Cardiac muscle cell (in vitro differentiated cells and primary cell): ENCODE measurements around the gene EDARADD. TPM values are rescaled to one million over a fixed set of nuclear protein-coding genes. Genes with fewer than 3 reads are reported as not detected.

ENCODE experiments used
- DNase-seq, 2 donors: peaks; one replicate each; pipeline versions ENCODE4 v3.0.0 to v3.0.0-alpha.2; 2010 to 2017; ENCODE audit warnings: low read depth in 1 of 2, low spot score in 1 of 2
- H3K27ac ChIP-seq: fragments of 200-600 bp; sonication (generic); 2 replicates; pipeline ENCODE4 v1.5.1; 2016
- H3K27me3 ChIP-seq: fragments of 200-600 bp; sonication (generic); 2 replicates; pipeline ENCODE4 v1.6.0; 2016; ENCODE audit warnings: control low read depth
- H3K36me3 ChIP-seq: fragments of 200-600 bp; sonication (generic); 2 replicates; pipeline ENCODE4 v1.5.1; 2016; ENCODE audit warnings: control low read depth
- H3K4me1 ChIP-seq: fragments of 200-600 bp; sonication (generic); 2 replicates; pipeline ENCODE4 v1.8.1; 2017; ENCODE audit warnings: low read depth, mild to moderate bottlenecking, mixed run types
- H3K4me3 ChIP-seq: fragments of 200-600 bp; sonication (generic); 2 replicates; pipeline ENCODE4 v1.5.1; 2016; ENCODE audit warnings: mild to moderate bottlenecking
- H3K9me3 ChIP-seq: fragments of 200-600 bp; sonication (generic); 2 replicates; pipeline ENCODE4 v1.5.1; 2017; ENCODE audit warnings: low read depth, mild to moderate bottlenecking, control low read depth
- polyA plus RNA-seq: library from polyadenylated mRNA; unstranded; fragments of >200 nt; fragmentation: Nextera tagmentation; extraction: Ambion mirVana; gene quantifications from 2 replicates; pipeline ENCODE4 v1.2.1, GENCODE V29; 2016
- total RNA-seq: library from RNA; depleted of rRNA; stranded (reverse); fragments of >200 nt; gene quantifications from 2 replicates; pipeline ENCODE4 v1.2.3, GENCODE V29; 2016
- TF ChIP-seq, protein P1 (sequence below): IDR thresholded peaks from 2 replicates; pipeline ENCODE4 v1.5.1; 2012; ENCODE audit warnings: low read depth, mild to moderate bottlenecking, low read length

EDARADD gene
- total and polyA plus RNA-seq, 2 experiments from 2014 or later = 0.24 to 0.77 TPM

- peaks cover 45% of the 10 kb centered on the region for H3K27me3 ChIP-seq
- H3K4me1 ChIP-seq = peaks cover 4% of the 10 kb centered on the region
- H3K36me3 ChIP-seq = no peaks in the 10 kb centered on the region
- TF ChIP-seq, protein P1, sequence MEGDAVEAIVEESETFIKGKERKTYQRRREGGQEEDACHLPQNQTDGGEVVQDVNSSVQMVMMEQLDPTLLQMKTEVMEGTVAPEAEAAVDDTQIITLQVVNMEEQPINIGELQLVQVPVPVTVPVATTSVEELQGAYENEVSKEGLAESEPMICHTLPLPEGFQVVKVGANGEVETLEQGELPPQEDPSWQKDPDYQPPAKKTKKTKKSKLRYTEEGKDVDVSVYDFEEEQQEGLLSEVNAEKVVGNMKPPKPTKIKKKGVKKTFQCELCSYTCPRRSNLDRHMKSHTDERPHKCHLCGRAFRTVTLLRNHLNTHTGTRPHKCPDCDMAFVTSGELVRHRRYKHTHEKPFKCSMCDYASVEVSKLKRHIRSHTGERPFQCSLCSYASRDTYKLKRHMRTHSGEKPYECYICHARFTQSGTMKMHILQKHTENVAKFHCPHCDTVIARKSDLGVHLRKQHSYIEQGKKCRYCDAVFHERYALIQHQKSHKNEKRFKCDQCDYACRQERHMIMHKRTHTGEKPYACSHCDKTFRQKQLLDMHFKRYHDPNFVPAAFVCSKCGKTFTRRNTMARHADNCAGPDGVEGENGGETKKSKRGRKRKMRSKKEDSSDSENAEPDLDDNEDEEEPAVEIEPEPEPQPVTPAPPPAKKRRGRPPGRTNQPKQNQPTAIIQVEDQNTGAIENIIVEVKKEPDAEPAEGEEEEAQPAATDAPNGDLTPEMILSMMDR = no peak
- peak overlapping the region; percentile 70 for H3K4me3 ChIP-seq
- no peak for DNase-seq
- no peaks in the 10 kb centered on the region for H3K9me3 ChIP-seq
- no peak overlapping the region for H3K27ac ChIP-seq
Measured at GRCh38 chr1:236395947-236396664, 2.0 kb downstream of the EDARADD start.

DNA sequence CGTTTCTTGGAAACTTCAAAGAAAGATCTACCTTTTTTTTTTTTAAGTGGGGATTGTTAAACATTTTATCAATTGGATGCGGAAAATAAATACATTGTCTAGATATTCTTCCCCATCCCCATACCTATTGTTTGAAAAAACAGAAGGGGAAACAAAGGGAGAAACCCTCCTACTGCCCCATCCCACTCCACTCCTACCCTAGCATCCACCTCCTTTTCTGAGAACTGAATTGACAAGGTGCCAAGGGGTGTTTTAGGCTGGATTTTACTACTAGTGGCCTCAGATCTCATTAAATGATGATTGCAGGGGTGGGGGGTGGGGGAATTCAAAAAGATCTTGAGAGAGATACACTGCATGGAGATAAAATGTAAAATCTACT is 2.6 kb downstream of the EDARADD start:
- no peaks in the 10 kb centered on the region for H3K9me3 ChIP-seq
- H3K27me3 ChIP-seq = peaks cover 49% of the 10 kb centered on the region
- no peak overlapping the region for H3K27ac ChIP-seq
- DNase-seq = no peak
- H3K4me3 ChIP-seq = no peak overlapping the region
- H3K36me3 ChIP-seq = no peaks in the 10 kb centered on the region
- peaks cover 4% of the 10 kb centered on the region for H3K4me1 ChIP-seq
- TF ChIP-seq, protein P1 = no peak

DNA sequence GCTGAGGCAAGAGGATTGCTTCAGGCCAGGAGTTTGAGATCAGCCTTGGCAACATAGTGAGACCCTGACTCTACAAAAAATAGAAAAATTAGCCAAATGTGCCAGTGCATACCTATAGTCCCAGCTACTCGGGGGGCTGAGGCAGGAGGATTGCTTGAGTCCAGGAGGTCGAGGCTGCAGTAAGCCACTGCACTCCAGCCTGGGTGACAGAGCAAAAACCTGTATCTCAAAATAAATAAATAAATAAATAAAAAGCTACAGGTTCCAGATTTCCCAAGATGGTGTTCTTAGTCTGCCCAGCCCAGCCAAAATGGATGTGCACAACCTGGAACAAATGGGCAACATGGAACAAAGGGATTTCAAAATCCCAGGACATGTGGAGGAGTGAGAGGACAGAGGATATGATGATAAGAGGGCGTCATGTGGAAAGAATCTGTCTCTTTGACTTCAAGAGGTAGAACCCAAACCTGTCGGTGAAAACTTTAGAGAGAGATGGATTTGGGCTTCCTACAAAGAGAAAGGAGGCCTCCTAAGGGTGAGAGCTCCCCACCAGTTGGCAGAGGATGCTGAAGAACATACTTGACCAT is 3.2 kb downstream of the EDARADD start:
- Histone ChIP-seq H3K27me3 (peaks cover 52% of the 10 kb centered on the region), H3K4me1 (peaks cover 4% of the 10 kb centered on the region), H3K36me3 (no peaks in the 10 kb centered on the region), H3K9me3 (no peaks in the 10 kb centered on the region), H3K27ac (no peak overlapping the region), H3K4me3 (no peak overlapping the region)
- peak in 1 of 2 donors; percentile 17 for DNase-seq
- TF ChIP-seq, protein P1 = no peak

DNA sequence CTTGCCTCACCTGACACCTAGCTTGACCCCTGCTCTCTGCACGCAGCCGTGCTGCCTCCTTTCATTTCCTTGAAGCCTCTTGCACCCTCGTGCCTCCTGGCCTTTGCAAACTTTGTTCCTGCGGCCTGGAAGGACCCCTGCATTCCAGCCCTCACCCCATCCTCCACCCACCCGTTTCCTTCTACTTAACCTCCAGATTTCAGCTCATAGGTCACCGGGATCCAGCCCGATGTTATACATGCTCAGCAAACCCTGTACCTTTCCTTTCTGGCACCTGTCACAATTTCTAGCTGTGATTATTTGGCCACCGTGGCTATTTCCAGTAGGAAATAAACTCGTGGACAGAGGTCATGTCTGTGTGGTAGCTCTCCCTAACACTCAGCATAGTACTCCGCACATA is 4.5 kb downstream of the EDARADD start:
- H3K4me1 ChIP-seq = peaks cover 4% of the 10 kb centered on the region
- no peak overlapping the region for H3K27ac ChIP-seq
- no peaks in the 10 kb centered on the region for H3K9me3 ChIP-seq
- no peak overlapping the region for H3K4me3 ChIP-seq
- TF ChIP-seq, protein P1 = no peak
- H3K36me3 ChIP-seq = no peaks in the 10 kb centered on the region
- no peak for DNase-seq
- H3K27me3 ChIP-seq = peaks cover 51% of the 10 kb centered on the region

GRCh38 chr1:236400061-236400603 is 6.0 kb downstream of the EDARADD start:
- DNase-seq = peak in 1 of 2 donors; percentile 50

More at GRCh38 chr1:236400061-236400603, 6.0 kb downstream of the EDARADD start:
- Histone ChIP-seq H3K9me3 (no peaks in the 10 kb centered on the region), H3K27me3 (peaks cover 35% of the 10 kb centered on the region), H3K4me1 (peaks cover 4% of the 10 kb centered on the region), H3K27ac (no peak overlapping the region), H3K36me3 (no peaks in the 10 kb centered on the region), H3K4me3 (no peak overlapping the region)
- TF ChIP-seq, protein P1 = no peak
